ENCODE measurements around the gene NHSL2.
"Not testable (repeated sequence)": the region's sequence is repeated elsewhere in the genome, so short reads cannot be mapped to it uniquely, and the experiment has no call there.

Gene NHSL2

GRCh38 chrX:71910643-71910985 lies at the start of gene NHSL2:
NHSL2 (plus strand) TSS chrX:71910845.
- no peak for DNase-seq

- DNase-seq: no peak
These were observed 43.0 kb upstream of the NHSL2 start for GRCh38 chrX:71867680-71868079.

GRCh38 chrX:71869566-71869965 lies 41.1 kb upstream of the NHSL2 start:
- DNase-seq: not testable (repeated sequence)

GRCh38 chrX:71870208-71871098 lies 40.2 kb upstream of the NHSL2 start:
- DNase-seq: no peak

- no peak for DNase-seq
These were observed 39.3 kb upstream of the NHSL2 start for GRCh38 chrX:71871367-71871766.

GRCh38 chrX:71872542-71873458 lies 37.8 kb upstream of the NHSL2 start:
- DNase-seq: no peak

- no peak for DNase-seq
These were observed 37.2 kb upstream of the NHSL2 start for GRCh38 chrX:71873459-71873833.

- DNase-seq: not testable (repeated sequence)
These were observed 33.8 kb upstream of the NHSL2 start for GRCh38 chrX:71876841-71877240.

- DNase-seq: no peak
These were observed 25.5 kb upstream of the NHSL2 start for GRCh38 chrX:71885099-71885498.

GRCh38 chrX:71895607-71896006 lies 15.0 kb upstream of the NHSL2 start:
- DNase-seq: no peak

GRCh38 chrX:71906144-71906543 lies 4.5 kb upstream of the NHSL2 start:
- no peak for DNase-seq

GRCh38 chrX:71908387-71908786 lies 2.3 kb upstream of the NHSL2 start:
- no peak for DNase-seq

GRCh38 chrX:71909956-71910355 lies 689 bp upstream of the NHSL2 start:
- DNase-seq: no peak

GRCh38 chrX:71910986-71911730 lies 513 bp downstream of the NHSL2 start:
- DNase-seq: no peak

- no peak for DNase-seq
These were observed 1.0 kb downstream of the NHSL2 start for GRCh38 chrX:71911731-71912050.

- no peak for DNase-seq
These were observed 1.5 kb downstream of the NHSL2 start for GRCh38 chrX:71912156-71912555.

GRCh38 chrX:71913156-71913950 lies 2.7 kb downstream of the NHSL2 start:
- no peak for DNase-seq

GRCh38 chrX:71917621-71918343 lies 7.1 kb downstream of the NHSL2 start:
- no peak for DNase-seq

GRCh38 chrX:71919431-71919830 lies 8.8 kb downstream of the NHSL2 start:
- no peak for DNase-seq

GRCh38 chrX:71919886-71920285 lies 9.2 kb downstream of the NHSL2 start:
- no peak for DNase-seq

- DNase-seq: no peak
These were observed 12.0 kb downstream of the NHSL2 start for GRCh38 chrX:71922686-71923085.

GRCh38 chrX:71923516-71923915 lies 12.9 kb downstream of the NHSL2 start:
- DNase-seq: peak; percentile 2 to 24
